ENCODE results near the gene PPARG.

DNA sequence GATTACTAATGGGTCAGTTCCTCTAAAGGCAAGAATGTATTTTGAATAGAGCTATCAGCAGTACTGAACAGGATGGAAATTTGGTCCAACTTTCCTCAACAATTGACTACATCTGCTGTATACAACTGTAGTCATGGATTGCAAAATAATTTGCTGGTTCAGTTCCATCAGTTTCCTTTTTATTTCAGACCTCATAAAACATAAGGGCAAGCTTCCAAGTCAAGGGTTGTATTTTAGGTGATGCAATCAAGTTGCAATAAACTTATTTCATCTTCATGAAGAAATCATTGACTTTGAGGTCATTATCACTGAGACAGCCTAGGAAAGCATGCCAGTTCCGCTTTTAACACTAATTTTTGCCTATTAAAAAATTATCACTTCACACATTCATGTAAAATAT lies 105.0 kb downstream of the PPARG start:
- TF ChIP-seq, protein P1, sequence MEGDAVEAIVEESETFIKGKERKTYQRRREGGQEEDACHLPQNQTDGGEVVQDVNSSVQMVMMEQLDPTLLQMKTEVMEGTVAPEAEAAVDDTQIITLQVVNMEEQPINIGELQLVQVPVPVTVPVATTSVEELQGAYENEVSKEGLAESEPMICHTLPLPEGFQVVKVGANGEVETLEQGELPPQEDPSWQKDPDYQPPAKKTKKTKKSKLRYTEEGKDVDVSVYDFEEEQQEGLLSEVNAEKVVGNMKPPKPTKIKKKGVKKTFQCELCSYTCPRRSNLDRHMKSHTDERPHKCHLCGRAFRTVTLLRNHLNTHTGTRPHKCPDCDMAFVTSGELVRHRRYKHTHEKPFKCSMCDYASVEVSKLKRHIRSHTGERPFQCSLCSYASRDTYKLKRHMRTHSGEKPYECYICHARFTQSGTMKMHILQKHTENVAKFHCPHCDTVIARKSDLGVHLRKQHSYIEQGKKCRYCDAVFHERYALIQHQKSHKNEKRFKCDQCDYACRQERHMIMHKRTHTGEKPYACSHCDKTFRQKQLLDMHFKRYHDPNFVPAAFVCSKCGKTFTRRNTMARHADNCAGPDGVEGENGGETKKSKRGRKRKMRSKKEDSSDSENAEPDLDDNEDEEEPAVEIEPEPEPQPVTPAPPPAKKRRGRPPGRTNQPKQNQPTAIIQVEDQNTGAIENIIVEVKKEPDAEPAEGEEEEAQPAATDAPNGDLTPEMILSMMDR (IDR thresholded peaks at IDR 0.05) = no peak
- no peak for TF ChIP-seq POLR2A (IDR thresholded peaks at IDR 0.05)

Data from body of pancreas (tissue), 4 donors.